Stimulated activated CD4-positive, alpha-beta T cell treated with anti-CD3 and anti-CD28 coated beads, Interleukin-15, amount 100 ng/mL, for 1 hour (primary cell): Measurements from ENCODE around the gene TYW3.

Experiments
- DNase-seq, 2 donors: peaks; one replicate each; pipeline ENCODE4 v3.0.0-alpha.2; 2020; ENCODE audit warnings: low read depth in 1 of 2, low spot score in 1 of 2

Gene TYW3

GRCh38 chr1:74732960-74733603, at the start of gene TYW3, which contains the start of gene CRYZ:
Gene TYW3, plus strand, starts transcription at chr1:74733152. Its CDS starts 93 bp downstream, at chr1:74733245.
Gene CRYZ, minus strand, starts transcription at chr1:74733050. Its CDS starts 8,229 bp downstream, at chr1:74724821.
- peak; percentile 61 to 70 for DNase-seq

DNA sequence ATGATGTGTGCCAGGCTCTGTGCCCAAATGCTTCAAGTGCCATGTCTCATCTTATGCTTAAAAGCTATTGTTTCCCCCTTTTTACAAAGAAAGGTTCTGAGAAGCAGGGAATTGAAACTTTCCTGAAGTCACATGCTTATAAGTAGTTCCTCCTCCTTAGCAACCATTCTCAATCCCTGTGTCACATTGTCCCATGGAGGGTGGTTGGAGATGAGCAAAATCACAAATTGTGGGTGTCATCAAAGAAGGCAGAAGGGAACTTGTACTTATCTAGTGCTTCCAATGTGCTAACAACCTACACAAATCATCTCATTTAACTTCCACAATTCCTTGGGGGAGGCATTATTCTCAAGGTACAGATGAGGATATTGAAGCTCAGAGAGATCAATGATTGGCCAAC, 49.3 kb upstream of the TYW3 start:
- DNase-seq: no peak

DNA sequence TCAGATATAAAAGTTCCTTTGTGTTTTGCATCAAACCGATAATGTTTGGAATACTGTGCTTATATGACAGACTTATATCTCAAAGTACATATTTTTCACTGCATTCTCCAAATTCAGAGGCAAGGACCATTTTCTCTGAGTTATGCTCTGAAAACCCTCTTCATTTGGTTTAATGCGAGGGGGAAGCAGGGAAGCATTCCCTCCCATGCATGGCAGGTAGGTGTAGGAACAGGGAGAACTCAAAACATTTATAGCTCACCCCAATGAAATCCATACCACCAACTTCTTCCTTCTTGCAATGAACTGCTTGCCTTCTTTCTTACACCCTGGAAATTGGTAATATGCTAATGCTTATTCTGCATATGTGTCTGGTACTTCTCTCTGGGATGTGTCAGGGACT, 48.7 kb upstream of the TYW3 start:
- DNase-seq: no peak

- no peak for DNase-seq
These were observed 46.0 kb upstream of the TYW3 start for GRCh38 chr1:74686928-74687327.

- no peak for DNase-seq
These were observed 43.2 kb upstream of the TYW3 start for GRCh38 chr1:74689621-74690363.

GRCh38 chr1:74690364-74690696, 42.6 kb upstream of the TYW3 start:
- DNase-seq: no peak

- DNase-seq: no peak
These were observed 42.0 kb upstream of the TYW3 start for GRCh38 chr1:74690909-74691308.

DNA sequence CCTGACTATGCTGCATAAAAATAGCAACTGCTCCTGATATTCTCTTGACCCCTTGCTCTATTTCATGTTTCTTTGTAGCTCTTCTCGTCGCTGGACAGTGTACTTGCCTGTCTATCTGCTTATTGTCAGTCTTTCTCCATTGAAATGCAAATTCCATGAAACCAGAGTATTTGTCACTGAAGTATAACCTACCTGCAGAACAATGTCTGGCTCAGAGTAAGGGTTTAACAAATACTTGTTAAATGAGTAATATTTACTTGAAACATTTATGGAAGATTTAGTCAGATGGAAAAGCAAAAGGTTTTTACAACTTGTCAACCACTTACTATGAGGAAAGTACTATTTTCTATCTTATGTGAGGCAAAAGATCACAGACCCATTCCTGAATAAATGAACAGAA, 39.5 kb upstream of the TYW3 start:
- no peak for DNase-seq

GRCh38 chr1:74697832-74698231, 35.1 kb upstream of the TYW3 start:
- no peak for DNase-seq

DNA sequence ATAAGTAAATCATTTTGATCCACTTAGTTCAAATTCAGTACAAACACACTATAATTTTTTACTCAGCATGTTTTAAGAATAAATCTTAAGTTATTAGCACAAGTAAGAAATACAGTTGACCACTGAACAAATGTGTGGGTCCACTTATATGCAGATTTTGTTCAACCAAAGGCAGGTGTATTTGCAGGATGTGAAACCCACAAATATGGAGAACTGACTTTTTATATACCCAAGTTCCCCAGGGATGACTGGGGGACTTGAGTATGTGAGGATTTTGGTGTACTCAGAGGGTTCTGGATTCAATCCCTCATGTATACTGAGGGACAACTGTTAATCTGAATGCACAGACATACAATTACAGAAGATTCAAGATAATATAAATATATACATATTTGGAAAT, 33.6 kb upstream of the TYW3 start:
- no peak for DNase-seq

DNA sequence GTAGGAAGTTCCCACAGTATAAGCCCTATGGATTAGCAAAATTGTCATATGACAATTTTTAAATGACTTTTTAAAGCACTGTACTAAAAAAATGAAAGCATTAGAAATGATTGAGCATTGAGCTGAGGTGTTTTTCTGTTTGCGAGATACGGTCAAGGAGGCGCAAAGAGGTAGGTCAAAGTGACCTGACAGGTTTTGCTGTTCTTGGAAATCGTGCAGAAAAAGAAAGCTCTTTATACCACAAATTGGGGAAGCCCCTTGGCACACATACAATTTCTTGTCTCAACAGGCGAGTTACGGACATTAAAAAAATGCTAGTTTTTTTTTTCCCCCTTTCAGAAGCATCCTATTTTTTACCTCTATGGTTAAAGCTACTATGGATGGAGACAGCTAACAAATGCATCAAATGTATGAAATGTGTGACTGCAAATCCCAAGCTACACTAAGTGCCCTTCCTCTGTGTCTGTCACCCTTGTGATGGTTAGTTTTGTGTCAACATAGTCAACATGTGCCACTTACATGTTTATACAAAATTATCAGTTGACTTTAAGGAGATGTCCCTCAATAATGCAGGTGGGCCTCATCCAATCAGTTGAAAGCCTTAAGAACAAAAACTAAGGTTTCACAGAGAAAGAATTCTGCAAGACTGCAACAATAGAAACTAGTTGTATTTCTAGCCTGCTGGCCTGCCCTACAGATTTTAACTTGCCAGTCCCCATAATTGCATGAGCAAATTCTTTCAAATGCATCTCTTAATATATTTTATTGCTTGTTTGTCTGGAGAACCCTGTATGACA, 29.4 kb upstream of the TYW3 start:
- DNase-seq: no peak

- DNase-seq: no peak
These were observed 20.1 kb upstream of the TYW3 start for GRCh38 chr1:74712881-74713280.

- DNase-seq: no peak
These were observed 19.1 kb upstream of the TYW3 start for GRCh38 chr1:74713849-74714248.

DNA sequence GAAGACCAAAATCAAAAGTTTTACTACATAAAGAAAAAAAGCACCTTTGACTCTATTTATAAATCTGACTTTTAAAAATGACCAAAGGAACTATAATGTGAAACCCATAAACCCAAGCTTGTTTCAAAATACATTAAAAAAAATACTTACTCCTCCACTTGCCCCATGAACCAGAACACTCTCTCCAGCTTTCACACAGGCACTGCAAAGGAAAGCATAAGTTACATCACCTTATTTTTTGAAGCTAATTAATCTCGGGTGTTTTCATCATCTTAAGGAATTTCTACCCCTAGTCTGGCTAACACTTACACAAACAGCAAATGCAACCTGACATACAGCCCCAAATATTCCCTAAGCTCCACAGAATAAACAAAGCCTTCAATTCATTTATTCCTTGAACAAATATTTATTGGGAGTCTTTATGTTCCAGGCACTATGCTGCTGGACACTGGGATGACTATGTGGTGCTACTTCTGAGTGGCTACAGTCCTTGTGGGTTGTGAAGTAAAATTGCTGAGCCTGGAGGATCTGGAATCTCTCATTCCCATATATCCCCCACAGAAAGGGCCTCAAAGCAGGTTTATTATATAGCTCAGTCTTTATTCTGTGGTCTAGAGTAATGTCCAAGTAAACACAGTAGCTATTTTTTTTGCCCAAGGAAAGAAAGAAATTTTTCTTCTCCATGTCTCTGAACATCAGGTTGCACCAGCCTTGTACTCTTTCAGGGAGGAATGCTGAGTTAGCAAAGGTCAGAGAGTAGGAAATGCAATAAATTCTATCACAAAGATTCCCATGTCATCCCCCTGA, 18.3 kb upstream of the TYW3 start:
- no peak for DNase-seq

DNA sequence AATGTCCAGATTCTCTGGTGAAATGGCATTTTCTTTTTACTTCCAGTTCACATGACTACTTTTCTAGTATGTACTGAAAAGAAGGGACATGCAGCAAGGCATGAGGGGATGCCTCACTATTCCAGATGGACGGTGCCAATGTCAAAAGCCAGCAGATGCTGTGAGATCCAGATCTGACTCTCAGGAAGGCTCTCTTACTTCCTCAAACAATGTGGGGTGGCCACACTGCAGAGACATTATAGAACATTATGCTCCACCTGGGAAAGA, 17.8 kb upstream of the TYW3 start:
- no peak for DNase-seq

DNA sequence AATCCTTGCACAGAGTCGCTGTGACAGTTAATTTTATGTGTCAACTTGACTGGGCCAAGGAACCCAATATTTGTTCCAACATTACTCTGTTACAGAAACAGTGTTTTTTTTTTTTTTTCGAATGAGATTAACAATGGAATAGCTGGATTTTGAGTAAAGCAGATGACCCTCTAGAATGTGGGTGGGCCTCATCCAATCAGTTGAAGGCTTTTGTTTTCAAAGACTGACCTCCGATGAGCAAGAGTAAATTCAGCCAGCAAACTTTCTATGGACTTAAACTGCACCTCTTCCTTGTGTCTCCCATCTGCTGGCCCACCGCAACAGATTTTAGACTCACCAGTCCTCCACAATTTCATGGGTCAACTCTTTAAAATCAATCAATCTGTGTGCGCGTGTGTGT, 17.1 kb upstream of the TYW3 start:
- no peak for DNase-seq

DNA sequence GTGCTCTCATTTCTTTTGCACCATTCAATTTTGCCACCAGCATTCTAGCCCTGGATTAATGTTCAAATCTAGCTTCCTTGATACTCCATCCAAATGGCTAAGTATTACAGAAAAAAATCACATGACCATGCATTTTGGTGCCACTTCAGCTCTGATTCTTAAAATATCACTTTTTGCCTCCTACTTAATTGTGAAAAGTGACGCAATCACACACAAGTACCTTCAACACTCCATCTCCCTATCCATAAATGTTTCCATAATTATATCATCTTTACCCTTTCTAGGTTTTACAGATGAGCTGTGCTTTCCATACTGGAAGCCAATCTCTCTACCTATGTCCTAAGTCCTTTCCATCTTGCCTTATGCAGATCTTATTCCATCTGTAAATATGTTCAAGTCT, 16.1 kb upstream of the TYW3 start:
- no peak for DNase-seq

GRCh38 chr1:74717626-74718025, 15.3 kb upstream of the TYW3 start:
- DNase-seq: no peak

- no peak for DNase-seq
These were observed 6.9 kb upstream of the TYW3 start for GRCh38 chr1:74726063-74726462.

- DNase-seq: no peak
These were observed 4.2 kb upstream of the TYW3 start for GRCh38 chr1:74728736-74729135.

GRCh38 chr1:74729741-74730478, 3.0 kb upstream of the TYW3 start:
- no peak for DNase-seq
